ENCODE results near the gene KLHL25.

The KLHL25 gene

DNA sequence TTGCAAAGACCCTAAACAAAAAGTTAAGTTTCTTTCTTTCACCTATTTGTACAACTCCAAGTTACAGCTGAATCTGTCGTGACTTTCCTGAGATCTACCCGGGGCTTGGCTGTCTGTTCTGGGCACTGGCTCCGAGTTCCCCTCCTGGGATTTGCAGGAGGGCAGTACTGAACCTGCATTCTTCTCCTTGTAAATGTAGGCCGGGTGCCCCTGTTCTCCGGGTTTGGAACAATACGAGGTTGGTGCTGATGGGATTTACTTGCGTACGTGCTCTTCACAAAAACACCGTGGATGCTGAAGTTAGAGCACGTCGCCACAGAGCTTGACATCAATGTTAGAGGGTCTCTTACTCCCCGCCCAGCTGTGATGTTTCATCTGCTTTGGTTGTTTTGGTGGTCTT, 48.1 kb downstream of the KLHL25 start:
- no peak for DNase-seq

DNA sequence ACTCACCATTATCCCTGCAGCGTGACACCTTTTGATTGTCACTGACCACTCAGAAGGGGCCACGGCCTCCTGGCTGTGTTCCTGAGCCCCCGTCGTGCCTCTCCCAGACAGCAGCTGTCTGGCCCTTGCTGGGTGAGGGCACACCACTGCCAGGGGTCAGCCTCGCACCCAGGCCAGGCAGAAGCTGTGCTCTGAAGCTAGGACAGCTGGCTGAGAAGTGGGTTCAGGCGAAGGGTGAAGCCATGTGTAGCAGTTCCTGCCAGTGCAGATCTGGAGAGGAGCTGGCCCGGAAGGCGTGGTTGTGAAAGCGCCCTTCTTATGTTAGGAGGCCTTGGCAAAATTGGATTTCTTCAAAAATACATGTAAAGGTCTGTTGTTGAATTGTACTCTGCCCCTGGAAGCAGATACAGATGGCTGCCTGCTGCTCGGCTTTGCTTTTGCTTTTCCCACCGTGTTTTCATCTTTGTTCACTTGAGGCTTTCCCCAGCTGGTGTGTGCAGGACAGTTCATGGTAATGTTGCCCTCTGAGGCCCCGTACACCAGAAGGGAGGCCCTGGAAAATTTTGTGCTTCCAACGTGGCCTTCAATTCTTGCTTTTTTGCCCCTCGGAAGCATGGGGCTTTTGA, 49.1 kb downstream of the KLHL25 start:
- DNase-seq: no peak

DNA sequence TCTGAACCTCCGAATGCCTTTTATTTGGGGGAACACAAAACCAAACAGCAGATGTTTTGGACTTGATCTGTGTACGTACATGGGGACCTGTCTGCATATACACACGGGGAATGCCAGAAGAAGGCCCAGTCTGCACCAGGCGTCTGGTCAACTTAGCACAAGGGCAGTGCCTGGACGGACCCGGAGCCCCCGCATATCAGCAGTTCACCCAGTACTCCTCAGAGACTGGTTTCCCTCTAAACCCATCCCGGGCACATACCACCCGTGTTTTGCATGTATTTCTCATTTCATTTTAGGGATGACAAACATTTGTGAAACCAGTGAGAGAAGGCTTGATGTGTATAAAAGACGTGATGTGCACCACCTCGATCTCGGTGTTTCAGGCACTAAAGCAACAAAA, 49.7 kb downstream of the KLHL25 start:
- DNase-seq: no peak

DNA sequence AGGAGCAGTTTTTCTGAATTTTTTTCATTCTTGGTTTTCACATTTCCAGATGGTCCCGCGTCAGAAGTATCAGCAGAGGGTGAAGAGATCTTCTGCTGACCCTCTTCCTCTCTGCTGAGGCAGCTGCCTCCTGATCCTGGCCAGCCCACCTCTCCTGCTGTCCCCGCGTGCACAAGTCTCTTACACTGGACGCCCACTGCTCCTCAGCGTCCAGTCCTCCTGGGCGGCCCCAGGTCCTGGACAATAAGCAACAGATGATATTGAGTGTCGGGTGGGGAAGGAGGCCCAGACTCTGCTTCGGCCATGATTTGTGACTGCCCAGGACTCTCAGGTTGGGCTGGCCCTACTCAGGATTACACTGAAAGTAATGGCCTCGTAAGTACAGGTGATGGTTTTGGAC, 50.1 kb downstream of the KLHL25 start:
- no peak for DNase-seq

DNA sequence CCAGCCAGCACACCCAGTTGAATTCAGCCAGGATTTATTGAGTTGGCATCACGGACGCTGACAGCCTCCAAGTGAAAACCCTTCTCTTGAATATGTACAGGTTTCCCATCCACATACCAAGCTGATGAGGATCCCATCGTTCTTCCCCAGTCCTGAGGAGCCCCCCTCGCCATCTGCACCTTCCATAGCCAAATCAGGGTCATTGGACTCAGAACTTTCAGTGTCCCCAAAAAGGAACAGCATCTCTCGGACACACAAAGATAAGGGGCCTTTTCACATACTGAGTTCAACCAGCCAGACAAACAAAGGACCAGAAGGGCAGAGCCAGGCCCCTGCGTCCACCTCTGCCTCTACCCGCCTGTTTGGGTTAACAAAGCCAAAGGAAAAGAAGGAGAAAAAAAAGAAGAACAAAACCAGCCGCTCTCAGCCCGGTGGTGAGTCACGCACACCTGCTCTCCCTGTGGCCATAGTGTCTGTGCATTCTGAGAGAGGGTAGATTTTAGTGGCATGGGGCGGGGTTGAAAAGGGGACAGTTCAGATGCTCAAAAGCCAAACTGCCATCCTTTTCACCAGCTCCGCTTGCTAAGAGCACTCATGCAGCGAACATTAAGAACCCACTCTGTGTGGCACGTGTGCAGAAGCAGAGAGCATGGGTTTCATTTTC, 51.2 kb downstream of the KLHL25 start:
- peak; percentile 1 for DNase-seq

DNA sequence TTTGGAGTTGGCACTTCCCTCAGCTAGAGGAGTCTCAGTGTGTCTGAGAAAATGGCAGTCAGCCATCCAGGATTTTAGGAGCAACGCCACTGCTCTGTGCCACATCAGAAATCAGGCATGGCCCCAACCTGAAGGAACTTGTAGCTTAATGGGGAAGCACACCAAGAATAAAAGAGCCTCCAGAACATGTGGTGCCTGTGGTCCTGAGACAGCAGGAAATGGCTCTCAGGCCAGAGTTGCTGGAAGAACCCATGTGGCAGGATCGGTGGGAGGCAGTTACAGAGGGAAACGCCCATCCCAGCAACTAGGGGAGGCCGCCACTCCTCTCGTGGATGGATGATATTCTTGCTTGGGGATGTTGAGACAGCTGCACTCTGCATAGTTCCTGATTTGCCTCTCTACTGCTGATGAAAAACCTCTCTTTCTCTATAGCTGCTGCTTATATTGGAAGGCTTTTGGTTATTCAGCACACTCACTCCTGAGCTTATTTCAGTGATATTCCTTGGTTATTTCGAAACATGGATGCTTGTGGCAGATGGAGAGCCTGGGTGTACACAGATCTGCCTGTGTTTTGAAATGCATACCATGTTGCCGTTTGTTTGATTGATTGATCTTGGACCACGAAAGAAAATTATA, 52.4 kb downstream of the KLHL25 start:
- no peak for DNase-seq

DNA sequence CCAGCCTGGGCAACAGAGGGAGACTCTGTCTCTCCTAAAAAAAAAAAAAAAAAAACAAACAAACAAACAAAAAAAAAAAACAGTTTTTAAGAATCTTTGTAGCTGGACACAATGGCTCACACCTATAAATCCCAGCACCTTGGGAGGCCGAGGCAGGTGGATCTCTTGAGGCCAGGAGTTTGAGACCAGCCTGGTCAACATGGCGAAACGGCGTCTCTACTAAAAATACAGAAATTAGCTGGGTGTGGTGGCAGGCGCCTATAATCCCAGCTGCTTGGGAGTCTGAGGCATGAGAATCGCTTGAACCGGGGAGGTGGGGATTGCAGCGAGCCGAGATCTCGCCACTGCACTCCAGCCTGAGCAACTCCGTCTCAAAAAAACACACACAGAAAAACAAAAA, 53.1 kb downstream of the KLHL25 start:
- DNase-seq: no peak

DNA sequence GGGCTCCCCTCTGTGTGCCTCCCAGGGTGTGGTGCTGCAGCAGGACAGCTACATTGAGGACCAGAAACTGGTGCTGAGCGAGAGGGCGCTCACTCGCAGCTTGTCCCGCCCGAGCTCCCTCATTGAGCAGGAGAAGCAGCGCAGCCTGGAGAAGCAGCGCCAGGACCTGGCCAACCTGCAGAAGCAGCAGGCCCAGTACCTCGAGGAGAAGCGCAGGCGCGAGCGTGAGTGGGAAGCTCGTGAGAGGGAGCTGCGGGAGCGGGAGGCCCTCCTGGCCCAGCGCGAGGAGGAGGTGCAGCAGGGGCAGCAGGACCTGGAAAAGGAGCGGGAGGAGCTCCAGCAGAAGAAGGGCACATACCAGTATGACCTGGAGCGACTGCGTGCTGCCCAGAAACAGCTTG, 53.7 kb downstream of the KLHL25 start:
- no peak for DNase-seq

DNA sequence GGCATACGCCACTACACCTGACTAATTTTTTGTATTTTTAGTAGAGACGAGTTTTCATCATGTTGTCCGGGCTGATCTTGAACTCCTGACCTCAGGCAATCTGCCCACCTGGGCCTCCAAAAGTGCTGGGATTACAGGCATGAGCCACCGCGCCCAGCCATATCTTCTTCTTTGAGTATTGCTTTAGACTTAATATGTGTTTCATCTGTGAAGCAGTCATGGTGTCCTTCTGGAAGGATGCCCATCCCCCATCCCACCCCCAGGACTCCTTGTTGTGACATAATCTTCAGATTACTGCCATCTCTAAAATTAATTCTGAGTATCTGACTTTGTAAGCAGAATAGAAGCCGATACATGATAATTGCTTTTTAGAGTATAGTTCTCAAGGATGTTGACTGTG, 57.7 kb downstream of the KLHL25 start:
- no peak for DNase-seq

DNA sequence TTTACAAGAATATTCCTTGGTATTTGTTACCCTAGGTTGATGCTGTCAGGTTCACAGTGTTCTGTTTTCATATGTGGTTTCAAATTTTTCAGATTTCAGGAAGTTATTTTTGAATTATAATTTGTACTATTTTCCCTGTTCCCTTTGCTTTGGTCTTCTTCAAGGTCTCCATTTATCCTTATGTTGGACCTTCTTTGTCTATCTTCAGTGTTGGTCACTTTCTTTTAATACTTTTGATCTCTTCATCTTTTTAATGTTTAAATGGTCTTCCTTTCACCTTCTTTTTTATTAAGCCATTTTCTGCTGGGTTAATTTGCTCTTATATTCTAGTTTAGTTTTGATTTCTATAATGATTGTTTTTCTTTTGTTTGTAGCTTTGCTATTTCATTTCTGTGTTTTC, 61.3 kb downstream of the KLHL25 start:
- no peak for DNase-seq

DNA sequence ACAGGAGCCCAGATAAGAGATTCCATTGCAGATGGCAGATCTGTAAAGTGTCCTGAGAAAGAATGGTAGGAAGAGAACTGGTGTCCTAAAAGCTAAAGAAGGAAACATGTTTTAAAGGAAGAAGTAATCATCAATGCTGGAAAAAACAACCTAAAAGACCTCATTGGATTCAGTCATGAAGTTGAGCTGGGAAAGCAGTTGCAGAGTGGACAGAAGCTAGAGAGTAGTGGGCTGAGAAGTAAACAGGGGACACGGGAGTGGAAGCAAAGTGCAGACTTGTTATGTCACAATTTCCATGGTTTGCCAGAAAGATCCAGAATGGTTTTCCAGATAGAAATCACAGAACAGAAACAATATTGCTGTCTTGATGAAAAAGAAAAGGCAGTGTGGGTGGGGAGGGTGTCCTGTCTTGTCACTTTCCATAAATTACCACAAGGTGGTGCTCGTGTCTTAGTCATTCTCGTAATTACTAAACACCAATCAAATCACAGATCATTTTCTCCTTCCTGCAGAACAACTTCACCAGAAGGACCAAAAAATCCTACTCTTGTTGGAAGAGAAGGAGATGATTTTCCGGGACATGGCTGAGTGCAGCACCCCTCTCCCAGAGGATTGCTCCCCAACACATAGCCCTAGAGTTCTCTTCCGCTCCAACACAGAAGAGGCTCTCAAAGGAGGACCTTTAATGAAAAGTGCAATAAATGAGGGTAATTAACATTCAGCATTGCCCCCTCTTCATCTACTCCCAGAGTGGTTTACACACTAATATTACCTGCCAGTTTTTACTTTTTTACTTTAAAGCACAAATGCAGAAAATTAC, 64.5 kb downstream of the KLHL25 start:
- peak; percentile 32 for DNase-seq

DNA sequence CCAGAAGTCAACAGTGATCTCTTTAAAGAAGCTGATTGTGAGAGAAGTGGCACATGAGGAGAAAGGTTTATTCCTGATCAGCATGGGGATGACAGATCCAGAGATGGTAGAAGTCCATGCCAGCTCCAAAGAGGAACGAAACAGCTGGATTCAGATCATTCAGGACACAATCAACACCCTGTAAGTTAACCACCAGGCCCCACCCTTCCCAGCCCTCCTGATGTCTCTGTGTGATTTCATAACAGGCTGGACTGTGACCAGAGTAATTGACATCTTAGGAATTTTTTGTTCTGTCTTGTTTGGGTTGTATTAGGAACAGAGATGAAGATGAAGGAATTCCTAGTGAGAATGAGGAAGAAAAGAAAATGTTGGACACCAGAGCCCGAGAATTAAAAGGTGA, 67.7 kb downstream of the KLHL25 start:
- no peak for DNase-seq

DNA sequence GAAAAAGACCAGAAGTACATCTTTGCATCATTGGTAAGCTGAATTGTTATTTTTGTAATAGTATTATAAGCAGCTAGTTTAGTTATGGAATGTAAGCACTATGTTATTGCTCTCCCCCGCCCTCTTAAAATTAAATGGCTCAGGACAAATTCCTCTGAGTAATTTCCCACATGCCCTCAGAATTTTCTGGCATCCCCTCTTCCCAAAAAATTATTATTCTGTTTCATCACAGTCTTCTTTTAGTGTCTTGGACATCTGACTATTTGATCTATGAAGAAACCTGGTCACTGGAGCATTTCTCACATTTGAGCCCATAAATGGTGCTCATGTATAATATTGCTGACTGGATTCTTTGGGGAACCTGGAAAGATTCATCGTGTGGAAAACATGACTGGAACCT, 68.3 kb downstream of the KLHL25 start:
- no peak for DNase-seq

DNA sequence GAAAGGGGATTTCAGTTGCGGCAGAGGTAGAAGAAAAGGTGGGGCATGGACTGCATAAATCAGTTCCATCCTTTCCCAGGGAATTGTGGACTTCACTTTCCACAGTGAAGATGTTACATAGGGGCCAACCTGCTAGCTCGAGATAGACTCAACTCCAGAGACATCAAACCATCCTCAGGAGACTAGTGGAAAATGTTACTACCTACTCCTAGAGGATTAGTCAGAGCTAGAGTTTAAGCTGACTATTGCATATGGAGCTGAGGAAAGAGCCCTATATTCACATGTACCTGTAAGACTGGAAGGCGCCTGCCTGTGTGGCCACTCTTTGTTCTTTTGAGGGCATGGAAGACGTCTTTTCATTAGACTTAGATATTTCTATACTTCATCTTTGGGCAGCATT, 69.2 kb downstream of the KLHL25 start:
- DNase-seq: no peak

DNA sequence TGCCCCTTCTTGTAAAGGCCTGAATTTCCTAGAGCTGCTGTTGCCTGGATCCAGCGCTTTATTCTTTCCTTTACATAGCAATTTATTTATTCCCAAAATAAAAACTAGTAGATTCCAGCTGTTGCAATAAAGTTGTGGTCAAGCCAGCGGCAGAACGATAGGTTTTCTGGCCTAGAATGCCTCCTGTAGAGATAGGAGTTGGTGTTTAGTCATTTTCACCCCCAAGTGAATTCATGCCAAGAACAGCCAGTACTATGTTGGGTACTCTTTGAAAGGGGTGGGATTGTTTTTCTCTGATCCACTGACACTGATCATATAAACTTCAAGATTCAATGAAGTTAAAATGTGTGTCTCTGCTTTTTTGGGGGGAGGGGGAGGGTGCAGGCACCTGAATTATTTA, 69.7 kb downstream of the KLHL25 start:
- DNase-seq: no peak

DNA sequence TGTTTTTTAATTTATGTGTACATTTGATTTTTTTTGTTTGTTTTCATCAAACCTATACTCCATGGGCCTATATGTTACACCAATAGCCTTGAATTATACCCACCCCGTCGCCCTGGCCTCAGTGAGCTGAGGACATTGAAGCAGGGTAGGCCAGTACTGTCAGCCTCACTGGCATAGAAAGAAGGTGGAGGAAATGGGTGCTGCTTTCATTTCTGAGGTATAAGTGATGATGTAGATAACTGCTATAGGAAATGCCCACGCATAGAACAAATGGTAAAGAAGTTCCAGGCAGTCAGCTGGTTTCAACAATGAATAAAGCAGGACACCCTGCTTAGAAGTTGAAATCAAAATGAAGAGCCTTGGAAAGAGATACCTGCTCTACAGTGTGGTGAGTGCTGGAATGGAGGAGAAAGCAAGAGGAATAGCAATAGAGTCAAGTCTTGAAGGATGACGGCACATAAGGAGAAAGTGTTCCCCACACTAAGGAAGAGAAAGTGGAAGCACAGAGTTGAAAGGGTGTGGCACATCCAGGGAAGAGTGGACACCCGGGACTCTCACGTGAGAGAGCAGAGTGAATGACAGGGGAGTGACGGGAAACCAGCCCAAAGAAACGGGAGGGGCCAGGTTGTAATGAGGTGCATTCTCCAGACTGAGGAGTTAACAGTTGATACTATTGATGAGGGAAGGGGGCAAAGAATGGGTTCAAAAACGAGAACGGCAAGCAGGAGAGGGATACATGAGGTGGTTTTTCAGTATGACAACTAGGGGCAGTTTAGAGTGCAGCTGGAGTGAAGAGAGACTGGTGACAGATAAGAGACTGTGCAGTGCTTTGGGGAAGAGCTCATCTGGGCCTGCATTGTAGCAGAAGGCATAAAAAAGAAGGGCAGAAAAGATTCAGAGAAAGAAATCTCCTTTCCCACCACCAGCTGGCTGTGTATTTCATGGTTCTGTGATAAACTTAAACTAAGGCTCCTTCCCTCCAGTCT, 70.5 kb downstream of the KLHL25 start:
- DNase-seq: no peak

DNA sequence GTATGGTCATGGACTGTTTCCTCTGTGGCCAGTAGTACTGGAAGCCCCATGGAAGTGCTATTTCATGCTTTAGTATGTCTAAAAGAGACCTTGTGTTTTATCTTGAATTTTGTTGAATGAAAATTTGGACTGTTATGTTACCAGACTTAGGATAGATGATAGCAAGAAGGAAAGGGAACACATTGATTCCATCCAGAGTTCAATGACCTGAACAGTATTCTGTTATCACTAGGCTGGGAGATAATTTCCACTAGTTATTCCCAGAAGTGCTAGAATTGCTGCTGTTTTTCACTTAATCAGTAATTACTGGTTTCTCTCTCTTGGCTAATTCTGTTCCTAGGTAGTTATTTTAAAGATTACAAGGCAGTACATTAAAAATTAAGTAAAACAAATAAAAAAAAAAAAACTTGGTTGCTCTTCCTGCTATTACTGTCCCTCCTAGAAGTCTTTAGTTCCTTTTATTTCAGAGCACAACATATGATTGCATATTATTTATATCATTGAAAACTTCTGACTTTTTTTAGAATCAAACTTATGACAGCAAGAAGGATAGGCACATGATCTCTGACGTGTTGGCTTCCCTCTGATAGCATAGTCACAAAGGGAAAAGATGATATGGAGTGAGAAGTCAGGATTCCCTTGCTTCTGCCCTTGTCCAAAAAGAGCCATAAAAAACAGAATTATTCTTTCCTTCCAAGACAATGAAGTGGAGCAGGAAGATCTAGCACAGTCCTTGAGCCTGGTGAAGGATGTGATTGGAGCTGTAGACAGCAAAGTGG, 72.2 kb downstream of the KLHL25 start:
- DNase-seq: no peak

DNA sequence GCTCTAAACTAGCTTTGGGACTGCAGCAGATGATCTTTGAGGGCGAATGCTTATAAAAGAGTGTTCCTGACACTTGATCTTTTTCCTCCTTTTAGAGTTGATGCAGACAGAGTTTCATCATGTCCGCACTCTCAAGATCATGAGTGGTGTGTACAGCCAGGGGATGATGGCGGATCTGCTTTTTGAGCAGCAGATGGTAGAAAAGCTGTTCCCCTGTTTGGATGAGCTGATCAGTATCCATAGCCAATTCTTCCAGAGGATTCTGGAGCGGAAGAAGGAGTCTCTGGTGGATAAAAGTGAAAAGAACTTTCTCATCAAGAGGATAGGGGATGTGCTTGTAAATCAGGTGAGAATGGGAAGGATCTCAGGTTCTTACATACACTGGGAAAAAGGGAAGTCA, 75.7 kb downstream of the KLHL25 start:
- no peak for DNase-seq

DNA sequence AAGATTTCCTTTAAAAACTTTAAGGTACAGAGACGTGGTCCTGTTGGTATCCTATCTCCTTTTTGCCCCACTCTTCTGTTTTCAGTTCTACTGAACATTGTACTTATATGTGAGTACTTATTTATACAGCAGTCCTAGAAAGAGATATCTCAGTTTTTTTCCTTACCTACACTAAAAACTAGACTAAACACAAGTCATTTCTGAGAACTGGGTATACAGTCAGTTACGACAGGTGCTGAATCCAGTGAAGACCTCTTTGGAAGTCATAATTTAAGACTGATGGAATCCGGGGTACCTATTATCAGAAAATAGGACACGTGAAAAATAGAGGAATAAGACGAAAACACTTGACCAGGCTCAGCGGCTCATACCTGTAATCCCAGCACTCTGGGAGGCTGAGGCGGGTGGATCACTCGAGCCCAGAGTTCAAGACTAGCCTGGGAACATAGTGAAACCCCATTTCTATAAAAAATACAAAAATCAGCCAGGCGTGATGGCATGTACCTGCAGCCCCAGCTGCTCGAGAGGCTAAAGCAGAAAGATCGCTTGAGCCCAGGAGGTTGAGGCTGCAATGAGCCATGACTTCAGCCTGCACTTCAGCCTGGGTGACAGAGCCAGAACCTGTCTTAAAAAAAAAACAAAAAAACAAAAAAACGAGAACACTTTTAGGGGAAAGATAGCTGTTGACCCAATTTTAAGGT, 76.3 kb downstream of the KLHL25 start:
- DNase-seq: no peak

DNA sequence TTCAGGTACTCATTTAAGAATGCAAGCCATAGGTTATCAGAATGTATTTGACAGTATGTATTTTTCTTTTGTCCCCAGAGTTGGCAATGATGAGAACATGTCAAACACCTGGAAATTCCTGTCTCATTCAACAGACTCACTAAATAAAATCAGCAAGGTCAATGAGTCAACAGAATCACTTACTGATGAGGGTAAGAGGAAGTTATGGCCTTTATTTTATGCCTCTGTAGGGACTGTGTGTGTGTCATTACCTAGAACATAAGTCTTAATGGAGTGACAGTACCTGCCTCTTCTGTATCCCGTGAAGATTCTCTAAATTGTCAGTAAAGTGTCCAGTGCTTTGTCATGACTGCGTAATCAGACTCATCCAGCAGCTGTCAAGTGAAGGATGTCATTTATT, 77.5 kb downstream of the KLHL25 start:
- DNase-seq: no peak

DNA sequence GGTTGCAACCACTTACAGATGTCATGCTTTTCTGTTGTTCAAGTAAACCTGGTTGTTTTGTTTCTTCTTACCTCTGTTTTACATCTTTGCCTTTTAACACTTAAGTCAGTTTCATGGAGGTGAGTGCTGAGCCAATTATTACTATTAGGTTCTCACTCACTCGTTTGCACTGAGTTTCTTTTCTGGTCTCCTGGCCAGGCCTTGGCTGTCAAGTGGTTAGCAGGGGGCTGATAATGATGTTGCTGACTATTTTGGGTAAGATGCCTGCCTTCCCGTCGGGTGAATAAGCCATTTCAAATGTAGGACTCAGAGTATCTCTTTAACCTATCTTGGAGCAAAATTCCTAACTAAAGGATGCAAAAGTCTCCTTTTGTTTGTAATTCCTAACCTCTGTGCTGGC, 78.5 kb downstream of the KLHL25 start:
- no peak for DNase-seq

Data from NCI-H1092 treated with DMSO at 0.1 percent for 48 hours (cell line).